ENCODE data around the gene ZFP92. TPM values are rescaled to one million over a fixed set of nuclear protein-coding genes. Genes with fewer than 3 reads are reported as not detected.

The ZFP92 gene
- total RNA-seq, result 0.90 and 1.5 TPM in 2 replicates

GRCh38 chrX:153411255-153411987 is at the start of gene ZFP92:
Gene ZFP92, plus strand, starts transcription at chrX:153411472. Its CDS starts 6,851 bp downstream, at chrX:153418323.

GRCh38 chrX:153401133-153401764 is 10.0 kb upstream of the ZFP92 start, which contains the start of gene PNMA6E:
Gene PNMA6E, minus strand, starts transcription at chrX:153401350. Its CDS starts 2,501 bp downstream, at chrX:153398849.

GRCh38 chrX:153445856-153446635 is 34.8 kb downstream of the ZFP92 start, which contains the start of gene TREX2:
Gene TREX2, minus strand, starts transcription at chrX:153446056. Its CDS starts 626 bp downstream, at chrX:153445430.

Other genes with a start within 250 kb of the ZFP92 start
- not detected in 2 replicates for gene MAGEA1, start 232.2 kb upstream of the ZFP92 start, total RNA-seq
- not detected in 2 replicates for gene PNMA6F, start 89.7 kb upstream of the ZFP92 start, total RNA-seq
- gene ZNF275, start 77.3 kb upstream of the ZFP92 start, total RNA-seq, result 3.8 and 5.9 TPM in 2 replicates
- gene PNMA6E, start 10.1 kb upstream of the ZFP92 start, total RNA-seq, result not detected in 2 replicates
- 2.8 and 3.7 TPM in 2 replicates for gene TREX2, start 34.6 kb downstream of the ZFP92 start, total RNA-seq
- 18.8 and 21.3 TPM in 2 replicates for gene HAUS7, start 59.1 kb downstream of the ZFP92 start, total RNA-seq
- 16.6 and 71.1 TPM in 2 replicates for gene BGN, start 83.5 kb downstream of the ZFP92 start, total RNA-seq
- under 0.01 TPM in 2 replicates for gene ATP2B3, start 106.2 kb downstream of the ZFP92 start, total RNA-seq
- 36.4 and 40.9 TPM in 2 replicates for gene CCNQ, start 187.7 kb downstream of the ZFP92 start, total RNA-seq
- under 0.01 TPM in 1 of 2 replicates, not detected in the other for gene DUSP9, start 235.7 kb downstream of the ZFP92 start, total RNA-seq